Measurements from ENCODE around the gene QKI. TPM values are rescaled to one million over a fixed set of nuclear protein-coding genes. Genes with fewer than 3 reads are reported as not detected.

QKI gene
- total RNA-seq, 4 donors from 2014 or later = 126 to 199 (median 142) TPM

- no peak overlapping the region for H3K4me3 ChIP-seq (ENCODE audit: low read depth, poor library complexity, severe bottlenecking)
- no peak for DNase-seq (ENCODE audit: low spot score in 2 of 2)
- intact Hi-C loops (cut with DNase I; ENCODE audit: low total_unique reads) = no loop called here
- TF ChIP-seq POLR2A (IDR thresholded peaks at IDR 0.05) (no peak), CTCF (IDR thresholded peaks at IDR 0.05) (no peak)
- 60% methylated on average over 2 of the region's 2 CpGs for WGBS, 2 donors
Measured at GRCh38 chr6:163500105-163500504, 85.6 kb downstream of the QKI start.

GRCh38 chr6:163501026-163501425 lies 86.5 kb downstream of the QKI start:
- DNase-seq (ENCODE audit: low spot score in 2 of 2) = no peak
- 31 to 34% methylated on average over 2 of the region's 2 CpGs for WGBS, 2 donors
- no peak overlapping the region for H3K4me3 ChIP-seq (ENCODE audit: low read depth, poor library complexity, severe bottlenecking)
- no peak for TF ChIP-seq POLR2A (IDR thresholded peaks at IDR 0.05)
- no peak for TF ChIP-seq CTCF (IDR thresholded peaks at IDR 0.05)
- intact Hi-C loops (cut with DNase I; ENCODE audit: low total_unique reads) = no loop called here

- intact Hi-C loops (cut with DNase I; ENCODE audit: low total_unique reads) = no loop called here
- 41 to 44% methylated on average over 3 of the region's 3 CpGs for WGBS, 2 donors
- H3K4me3 ChIP-seq (ENCODE audit: low read depth, poor library complexity, severe bottlenecking) = no peak overlapping the region
- no peak for DNase-seq (ENCODE audit: low spot score in 2 of 2)
- no peak for TF ChIP-seq POLR2A (IDR thresholded peaks at IDR 0.05)
- TF ChIP-seq CTCF (IDR thresholded peaks at IDR 0.05) = no peak
Measured at GRCh38 chr6:163501439-163501838, 86.9 kb downstream of the QKI start.

GRCh38 chr6:163504984-163505640 lies 90.6 kb downstream of the QKI start:
- H3K4me3 ChIP-seq (ENCODE audit: low read depth, poor library complexity, severe bottlenecking) = no peak overlapping the region
- TF ChIP-seq CTCF (IDR thresholded peaks at IDR 0.05) (no peak), POLR2A (IDR thresholded peaks at IDR 0.05) (no peak)
- DNase-seq (ENCODE audit: low spot score in 2 of 2) = no peak
- 87% methylated on average over 8 of the region's 8 CpGs for WGBS, 2 donors
- intact Hi-C loops (cut with DNase I; ENCODE audit: low total_unique reads) = no loop called here

GRCh38 chr6:163507965-163508364 lies 93.4 kb downstream of the QKI start:
- no peak for TF ChIP-seq POLR2A (IDR thresholded peaks at IDR 0.05)
- no peak for TF ChIP-seq CTCF (IDR thresholded peaks at IDR 0.05)
- WGBS, 2 donors = 97 to 100% methylated on average over 1 of the region's 1 CpG
- DNase-seq (ENCODE audit: low spot score in 2 of 2) = no peak
- H3K4me3 ChIP-seq (ENCODE audit: low read depth, poor library complexity, severe bottlenecking) = no peak overlapping the region
- intact Hi-C loops (cut with DNase I; ENCODE audit: low total_unique reads) = no loop called here

- H3K4me3 ChIP-seq (ENCODE audit: low read depth, poor library complexity, severe bottlenecking) = no peak overlapping the region
- no peak for TF ChIP-seq POLR2A (IDR thresholded peaks at IDR 0.05)
- TF ChIP-seq CTCF (IDR thresholded peaks at IDR 0.05) = no peak
- 93 to 94% methylated on average over 4 of the region's 4 CpGs for WGBS, 2 donors
- intact Hi-C loops (cut with DNase I; ENCODE audit: low total_unique reads) = no loop called here
- no peak for DNase-seq (ENCODE audit: low spot score in 2 of 2)
Measured at GRCh38 chr6:163513003-163513402, 98.5 kb downstream of the QKI start.

Data from lower leg skin (tissue), 4 donors.